NCI-H2196 treated with DMSO at 0.1 percent for 48 hours (cell line): ENCODE results near the gene TMEM259.

Experiments
- DNase-seq: peaks from one replicate; lab custom pipeline; 2025; ENCODE audit not compliant: unreplicated experiment; lab: John Stamatoyannopoulos, UW

TMEM259 gene

DNA sequence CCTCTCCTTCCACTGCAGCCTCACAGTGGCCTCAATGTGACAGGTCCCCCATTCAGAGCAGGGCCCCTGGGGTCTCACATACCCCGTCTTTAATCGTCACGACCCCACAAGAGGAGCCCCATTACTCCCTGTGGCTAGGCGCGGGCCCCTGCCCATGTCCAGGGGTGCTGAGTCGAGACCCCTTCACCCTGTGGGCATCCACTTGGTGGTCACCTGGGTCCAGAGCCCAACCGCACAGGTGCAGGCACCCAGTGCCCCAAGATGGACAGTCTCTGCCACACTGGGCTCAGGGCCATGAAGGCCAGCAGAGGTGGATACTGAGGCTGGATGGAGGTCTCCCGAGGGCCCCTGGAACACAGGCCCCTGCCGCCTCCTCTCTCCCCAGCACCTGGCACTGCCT, 3.0 kb downstream of the TMEM259 start:
- no peak for DNase-seq

DNA sequence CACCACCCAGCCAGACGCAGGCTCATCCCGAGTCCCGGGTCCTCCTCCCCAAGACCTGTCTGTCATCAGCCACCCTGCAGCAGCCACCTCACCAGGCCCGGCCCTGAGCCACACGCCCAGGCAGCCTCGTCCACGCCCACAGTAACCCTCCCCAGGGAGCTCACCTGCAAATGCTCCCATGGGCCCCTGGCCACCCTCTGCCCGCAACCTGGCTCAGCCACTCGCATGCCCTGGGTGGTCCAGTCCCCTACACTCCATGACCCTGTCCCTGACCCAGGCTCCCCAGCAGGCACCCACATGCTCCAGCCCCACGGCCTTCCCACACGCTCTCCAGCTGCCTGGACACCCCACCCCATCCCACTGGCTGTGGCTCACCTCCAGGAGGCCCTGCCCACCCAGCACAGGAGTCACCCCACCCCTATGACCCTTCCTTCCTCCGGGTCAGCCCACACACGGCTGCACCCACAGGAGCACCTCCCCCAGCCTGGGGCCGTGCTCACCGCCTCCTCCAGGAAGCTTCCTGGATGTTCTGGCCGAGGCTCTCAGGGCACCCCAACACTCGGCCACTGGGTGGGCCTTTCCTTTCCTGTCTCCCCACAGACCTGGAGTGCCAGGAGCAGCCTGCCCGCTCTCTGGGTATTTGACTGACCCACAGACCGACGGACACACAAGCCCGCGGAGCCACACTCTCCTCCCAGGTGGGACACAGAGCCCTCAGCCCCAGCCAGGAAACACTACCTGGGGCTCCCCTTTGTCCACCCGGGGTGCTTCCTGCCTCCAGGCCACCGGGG, 3.6 kb downstream of the TMEM259 start:
- DNase-seq = no peak

DNA sequence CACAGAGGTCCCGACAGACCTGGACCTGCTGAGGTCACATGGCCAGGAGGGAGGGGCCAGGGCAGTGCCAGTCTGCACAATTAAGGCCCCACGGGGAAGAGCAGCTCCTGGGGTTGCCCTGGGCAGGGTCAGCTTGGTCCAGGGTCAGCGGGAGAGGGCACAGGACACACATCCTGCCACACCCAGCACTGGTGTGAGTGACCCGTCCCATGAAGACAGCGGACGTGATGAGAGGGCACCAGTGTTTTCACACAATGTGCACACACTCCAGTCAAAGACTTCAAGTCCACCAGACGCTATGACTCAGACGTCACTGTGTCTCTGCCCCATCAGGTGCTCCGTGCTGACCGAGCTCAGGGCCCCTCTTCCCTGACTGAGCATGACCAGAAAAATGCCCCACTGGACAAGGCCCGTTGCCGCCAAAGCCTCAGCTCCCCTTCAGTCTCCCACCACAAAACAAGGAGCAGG, 4.2 kb downstream of the TMEM259 start:
- no peak for DNase-seq

DNA sequence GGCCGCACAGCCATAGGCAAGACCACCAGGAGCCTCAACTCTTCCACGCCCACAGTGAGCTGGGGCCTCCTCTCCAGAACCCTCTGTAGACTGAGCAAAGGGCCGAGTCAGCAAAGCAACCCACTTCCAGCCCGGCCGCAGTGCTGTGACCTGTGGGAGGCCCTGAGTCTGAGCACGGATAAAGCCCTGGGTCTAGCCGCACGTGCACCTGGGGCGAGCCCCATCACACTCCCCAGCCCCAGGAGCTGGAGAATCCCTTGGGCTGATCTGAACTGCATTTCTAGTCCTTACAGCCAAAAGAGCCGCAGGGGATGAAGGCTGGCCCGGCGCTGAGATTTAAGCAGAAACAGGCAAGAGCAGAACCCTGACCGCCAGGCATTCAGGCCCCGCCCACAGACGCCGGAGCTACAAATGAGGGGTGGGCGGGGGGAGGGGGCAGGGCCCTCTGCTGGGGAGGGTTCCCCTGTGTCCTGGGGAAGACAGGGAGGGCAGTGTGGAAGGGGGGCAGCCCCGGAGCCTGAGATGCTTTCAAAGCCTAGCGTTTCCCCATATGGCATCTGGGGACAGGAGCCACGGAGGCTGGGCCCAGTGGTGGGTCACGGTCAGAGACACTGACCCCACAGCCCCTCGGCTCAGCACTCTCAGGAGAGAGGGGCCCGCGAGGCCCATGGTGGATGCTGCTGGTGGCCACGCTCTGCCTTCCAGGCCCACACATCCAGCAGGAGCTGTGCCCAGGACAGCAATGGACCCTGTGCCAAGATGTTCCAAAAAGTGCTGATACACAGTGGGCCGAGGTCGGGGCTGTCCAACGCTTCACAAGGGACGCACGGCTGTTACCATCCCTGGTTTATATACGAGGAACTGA, 4.9 kb downstream of the TMEM259 start:
- no peak for DNase-seq

DNA sequence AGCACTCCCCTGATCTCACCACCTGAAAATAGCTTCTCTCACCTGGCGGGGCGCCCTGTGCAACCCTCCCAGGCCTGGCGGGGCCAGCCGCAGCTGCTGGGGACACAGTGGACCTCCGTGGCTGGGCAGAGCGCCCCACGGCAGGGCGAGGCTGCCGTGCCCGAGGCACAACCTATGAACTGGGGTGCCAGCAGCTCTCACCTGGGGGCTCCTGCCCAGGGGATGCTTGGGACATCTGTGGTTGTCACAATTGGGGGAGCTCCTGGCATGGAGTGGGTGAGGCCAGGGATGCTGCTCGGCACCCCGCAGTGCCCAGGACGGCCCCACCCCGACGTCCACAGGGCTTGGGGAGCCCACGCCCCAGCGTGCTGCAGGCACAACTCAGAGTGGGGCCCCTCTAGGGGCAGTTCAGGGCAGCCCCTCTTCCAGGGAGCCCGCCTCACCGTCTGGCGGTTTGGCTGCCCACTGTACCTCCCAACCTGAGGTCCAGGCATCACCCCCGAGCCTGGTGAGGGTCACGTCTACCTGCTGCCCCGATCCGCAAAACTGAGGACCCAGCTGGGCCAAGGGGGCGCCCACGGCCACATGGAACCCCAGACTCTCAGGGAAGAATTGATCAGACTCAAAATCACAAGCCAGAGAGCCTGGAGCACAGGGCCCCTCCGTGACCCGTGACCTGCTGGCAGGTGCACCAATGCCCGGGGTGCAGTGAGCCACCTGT, 5.7 kb downstream of the TMEM259 start:
- DNase-seq = no peak

DNA sequence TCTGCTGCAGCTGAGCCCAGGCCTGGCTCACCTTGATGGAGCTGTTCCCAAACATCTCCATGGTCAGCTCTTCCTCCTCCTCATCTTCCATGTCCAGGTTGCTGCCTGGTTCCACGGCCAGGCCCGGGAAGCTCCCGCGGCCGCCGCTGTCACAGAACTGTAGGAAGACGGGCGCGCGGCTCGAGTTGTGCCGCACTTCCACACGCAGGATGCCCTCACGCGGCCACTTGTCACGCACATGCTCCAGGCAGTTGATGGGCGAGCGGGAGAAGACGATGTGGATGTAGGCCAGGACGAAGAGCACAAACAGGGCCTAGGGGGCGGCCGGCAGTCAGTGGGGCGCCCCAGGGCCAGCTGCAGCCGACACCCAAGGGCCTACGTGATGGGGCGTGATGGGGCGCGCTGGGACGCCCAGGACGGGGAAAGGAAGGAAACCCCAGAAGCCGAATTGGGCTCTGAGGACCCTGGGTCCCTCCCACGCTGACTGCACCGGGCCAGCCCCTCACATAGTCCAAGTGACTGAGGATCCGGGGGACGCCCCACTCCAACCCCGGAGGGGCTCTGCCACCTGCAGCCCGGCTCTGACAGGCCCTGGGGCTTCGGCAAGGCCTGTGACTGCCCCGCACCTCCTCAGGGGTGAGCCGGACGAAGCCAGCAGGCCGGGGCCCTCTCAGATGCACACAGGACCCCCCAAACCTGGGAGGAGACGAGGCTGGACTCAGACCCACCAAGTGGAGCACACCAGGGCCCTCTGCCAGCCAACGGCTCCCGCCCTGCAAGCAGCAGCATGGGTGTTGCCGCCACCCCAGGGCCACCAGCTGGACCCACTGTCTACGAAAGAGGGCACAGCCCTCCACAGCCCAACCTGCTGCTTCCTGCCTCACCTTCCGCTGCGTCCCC, 6.5 kb downstream of the TMEM259 start:
- DNase-seq = no peak

DNA sequence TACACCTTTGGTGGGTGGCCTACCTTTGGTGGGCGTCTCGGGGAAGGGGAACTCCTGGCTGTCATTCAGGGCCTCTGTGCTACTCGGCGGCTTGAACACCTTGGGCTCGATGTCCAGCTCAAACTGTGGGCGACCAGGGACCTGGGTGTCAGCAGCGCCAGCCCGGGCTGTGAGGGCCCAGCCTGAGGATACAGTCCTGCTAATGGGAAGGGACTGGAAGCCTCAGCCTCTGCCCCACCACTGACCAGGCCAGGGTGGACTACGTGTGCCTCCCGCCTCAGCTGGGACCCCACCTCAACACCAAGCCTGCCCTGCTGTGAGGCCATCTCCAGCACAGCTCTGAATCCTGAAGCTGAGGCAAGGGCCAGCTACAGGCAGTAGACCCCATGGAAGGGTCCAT, 7.7 kb downstream of the TMEM259 start:
- DNase-seq = no peak

DNA sequence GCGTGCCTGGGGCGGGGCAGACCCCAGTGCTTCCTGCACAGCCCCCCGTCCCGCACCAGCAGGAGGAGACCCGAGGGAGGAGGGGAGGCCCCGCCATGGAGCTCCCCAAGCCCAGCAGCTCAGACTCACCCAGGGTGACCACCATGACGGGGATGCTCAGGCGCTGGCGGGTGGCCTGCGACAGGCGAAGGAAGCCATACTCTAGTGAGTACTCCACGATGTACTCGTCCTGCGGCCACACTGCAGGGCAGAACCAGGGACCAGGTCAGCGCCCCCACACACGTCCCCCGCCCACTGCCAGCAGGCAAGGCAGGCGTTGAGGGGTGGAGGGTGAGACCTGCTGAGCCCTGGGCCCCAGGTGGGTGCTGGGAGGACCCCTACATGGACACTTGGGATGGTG, 8.6 kb downstream of the TMEM259 start:
- DNase-seq = no peak

DNA sequence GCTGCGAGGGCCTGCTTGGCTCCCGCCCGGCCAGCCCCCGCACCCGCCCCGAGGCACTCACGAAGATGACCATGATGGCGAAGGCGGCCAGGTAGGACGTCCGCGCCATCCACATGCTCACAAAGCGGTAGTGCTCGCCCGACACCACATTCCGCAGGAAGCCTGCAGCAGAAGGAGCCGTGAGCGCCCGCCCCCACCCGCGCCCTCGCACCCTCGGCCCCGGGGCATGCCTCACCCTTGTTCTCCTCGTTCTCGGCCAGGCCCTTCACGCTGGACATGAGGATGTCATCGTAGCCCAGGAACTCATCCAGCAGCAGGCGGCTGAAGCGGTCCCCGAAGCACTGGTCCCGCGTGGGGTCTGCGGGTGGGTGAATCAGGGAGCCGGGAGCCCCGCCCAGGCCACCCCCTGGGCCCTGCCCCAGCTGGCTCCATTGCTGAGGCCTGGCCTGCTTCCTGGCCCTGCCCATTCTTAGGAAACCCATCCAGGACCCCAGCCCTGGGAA, 9.0 kb downstream of the TMEM259 start:
- no peak for DNase-seq

DNA sequence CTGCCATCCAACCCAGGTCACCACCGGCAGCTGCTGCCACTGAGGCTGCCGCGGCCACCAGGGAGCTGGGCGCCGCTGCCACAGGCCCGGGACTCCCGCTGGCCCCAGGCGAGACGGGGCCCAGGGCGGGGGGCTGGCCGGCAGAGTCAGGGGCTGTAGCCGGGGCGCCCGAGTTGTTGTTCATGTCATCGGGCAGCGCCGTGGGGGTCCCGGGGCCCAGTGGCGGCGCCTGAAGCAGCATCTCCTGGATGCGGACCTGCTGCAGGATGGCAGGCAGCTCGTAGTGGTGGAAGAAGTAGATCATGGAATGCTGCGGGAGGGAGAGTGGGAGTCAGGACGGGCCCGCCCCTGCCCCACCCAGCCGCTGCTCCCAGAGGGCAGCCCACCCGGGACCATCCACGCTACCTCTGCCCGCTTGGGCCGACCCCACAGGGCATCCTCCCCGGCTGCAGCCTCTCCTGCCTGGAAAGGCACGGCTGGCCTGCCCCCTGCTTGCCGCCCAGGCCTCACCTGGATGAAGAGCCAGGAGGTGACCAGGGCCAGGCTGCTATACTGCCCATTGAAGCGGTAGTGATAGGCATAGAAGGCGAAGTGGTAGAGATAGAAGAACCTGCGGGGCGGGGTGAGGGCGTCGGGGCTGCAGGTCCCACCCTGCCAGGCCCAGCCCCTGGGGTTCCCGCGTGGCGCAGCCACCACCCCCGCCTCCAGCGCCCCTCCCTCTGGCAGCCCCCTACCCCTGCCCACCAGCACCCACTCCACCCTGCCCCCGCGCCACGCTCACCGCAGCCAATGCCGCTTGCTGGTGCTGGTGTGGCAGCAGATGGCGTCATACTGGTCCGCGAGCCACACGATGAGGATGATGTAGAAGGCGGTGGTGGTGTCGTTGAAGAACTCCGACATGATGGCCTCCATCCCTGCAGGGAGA, 10.1 kb downstream of the TMEM259 start:
- DNase-seq = no peak

DNA sequence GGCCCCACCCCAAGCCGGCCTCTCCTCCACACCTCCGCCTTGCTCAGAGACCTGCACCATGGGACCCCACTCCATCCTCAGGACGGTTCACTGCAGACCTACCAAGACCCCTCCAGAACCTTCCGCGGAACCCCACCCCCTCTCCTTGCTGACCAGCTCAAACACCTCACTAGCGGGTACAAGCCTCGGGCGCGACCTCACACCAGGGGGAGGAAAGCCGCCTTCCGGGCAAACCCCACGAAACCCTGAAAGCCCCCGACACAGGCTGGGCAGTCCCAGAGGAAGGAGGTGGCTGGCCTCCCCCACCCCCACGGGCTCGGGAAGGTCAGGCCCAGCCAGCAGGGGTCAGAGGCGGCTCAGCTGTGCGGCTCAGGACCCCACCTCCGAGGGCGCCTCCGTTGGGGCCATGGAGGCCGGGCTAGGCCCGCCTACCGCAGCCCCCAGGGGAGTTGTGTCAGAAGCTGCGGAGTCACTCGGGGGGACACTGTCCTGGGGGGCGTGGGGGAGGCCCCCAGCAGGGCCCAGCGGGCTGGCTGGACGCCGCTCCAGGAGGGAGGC, 10.9 kb downstream of the TMEM259 start:
- no peak for DNase-seq

DNA sequence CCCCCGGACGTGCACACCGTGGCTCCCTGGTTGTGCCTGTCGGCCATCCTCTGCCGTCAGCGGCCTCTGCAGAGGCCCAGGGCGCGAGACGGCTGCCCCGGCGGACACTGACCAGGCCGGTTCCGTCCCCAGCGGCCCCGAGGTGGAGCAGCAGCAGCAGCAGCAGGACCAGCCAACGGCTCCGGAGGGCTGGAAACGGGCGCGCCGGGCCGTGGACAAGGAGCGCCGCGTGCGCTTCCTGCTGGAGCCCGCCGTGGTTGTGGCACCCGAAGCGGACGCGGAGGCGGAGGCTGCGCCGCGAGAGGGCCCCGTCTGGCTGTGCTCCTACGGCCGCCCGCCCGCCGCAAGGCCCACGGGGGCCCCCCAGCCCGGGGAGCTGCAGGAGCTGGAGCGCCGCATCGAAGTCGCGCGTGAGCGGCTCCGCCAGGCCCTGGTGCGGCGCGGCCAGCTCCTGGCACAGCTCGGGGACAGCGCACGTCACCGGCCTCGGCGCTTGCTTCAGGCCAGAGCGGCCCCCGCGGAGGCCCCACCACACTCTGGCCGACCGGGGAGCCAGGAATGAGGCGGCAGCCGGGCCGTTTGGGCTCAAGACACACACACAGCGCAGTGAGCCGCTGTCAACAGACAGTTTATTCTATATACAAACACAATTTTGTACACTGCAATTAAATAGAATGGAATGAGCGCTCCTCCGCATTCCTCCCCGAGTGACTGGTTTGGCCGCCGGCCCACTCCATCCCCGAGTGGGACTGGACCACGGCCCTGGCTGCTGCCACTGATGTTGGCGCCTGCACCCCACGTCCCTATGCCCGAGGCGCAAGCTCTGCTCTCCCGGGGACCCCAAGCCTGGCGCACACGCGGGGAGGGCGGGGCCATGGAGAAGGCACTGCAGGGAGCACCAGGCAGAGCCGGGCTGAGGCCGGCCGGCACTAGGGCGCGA, 11.6 kb downstream of the TMEM259 start:
- no peak for DNase-seq

DNA sequence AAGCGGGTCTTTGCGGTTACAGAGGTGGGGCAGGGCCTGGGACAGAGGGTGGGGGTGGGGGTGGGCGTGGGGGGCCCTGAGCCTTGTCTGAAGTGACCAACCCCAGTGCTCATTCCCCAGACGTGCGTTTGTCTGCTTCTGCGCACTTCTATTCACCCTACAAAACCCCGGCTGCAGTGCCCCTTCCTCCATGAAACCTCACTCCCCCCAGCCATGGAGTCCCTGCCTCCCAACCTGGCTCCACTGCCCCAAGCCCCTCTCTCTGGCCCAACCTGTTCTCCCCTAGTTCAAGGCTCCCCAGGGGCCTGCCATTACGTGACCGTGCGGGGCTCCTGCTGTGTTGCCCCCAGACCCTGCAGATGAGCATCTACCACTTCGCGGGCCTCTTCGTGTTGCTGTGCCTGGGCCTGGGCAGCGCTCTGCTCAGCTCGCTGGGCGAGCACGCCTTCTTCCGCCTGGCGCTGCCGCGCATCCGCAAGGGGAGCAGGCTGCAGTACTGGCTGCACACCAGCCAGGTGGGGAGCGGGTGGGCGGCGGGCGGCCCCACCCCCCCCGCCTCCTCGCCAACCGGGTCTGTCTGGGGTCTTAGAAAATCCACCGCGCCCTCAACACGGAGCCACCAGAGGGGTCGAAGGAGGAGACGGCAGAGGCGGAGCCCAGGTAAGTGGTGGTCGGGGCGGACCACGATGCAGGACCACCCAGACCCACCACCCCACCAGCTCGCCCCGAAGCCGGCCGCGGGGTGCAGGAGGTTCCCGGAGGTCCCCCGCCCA, 12.5 kb downstream of the TMEM259 start:
- DNase-seq = no peak

DNA sequence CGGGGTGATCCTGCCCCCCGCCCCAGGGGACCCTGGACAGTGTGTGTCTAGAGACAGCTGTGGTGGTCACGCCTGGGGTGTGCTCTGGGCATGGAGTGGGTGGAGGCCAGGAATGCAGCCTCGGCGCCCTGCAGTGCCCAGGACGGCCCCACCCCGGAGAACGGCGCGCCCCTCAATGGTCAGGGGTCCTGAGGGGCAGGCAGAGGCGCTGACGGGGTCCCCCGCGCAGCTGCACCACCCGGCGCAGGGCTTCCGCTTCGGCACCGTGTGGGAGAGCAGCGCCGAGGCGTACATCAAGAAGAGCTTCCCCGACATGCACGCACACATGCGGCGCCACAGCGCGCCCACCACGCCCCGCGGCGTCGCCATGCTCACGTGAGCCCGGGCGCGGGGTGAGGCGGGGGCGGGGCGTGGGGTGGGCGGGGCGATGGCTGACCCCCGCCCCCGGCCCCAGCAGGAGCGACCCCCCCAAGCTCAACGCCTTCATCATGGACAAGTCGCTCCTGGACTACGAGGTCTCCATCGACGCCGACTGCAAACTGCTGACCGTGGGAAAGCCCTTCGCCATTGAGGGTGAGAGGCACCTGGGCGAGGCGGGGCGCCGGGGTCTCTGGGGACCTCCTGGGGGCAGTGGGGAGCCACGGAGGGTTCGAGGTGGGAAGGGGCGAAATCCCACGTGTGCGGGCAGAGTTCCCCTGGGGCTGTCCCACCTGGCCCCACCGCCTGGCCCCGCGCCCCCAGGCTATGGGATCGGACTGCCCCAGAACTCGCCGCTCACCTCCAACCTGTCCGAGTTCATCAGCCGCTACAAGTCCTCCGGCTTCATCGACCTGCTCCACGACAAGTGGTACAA, 13.3 kb downstream of the TMEM259 start:
- DNase-seq = no peak

DNA sequence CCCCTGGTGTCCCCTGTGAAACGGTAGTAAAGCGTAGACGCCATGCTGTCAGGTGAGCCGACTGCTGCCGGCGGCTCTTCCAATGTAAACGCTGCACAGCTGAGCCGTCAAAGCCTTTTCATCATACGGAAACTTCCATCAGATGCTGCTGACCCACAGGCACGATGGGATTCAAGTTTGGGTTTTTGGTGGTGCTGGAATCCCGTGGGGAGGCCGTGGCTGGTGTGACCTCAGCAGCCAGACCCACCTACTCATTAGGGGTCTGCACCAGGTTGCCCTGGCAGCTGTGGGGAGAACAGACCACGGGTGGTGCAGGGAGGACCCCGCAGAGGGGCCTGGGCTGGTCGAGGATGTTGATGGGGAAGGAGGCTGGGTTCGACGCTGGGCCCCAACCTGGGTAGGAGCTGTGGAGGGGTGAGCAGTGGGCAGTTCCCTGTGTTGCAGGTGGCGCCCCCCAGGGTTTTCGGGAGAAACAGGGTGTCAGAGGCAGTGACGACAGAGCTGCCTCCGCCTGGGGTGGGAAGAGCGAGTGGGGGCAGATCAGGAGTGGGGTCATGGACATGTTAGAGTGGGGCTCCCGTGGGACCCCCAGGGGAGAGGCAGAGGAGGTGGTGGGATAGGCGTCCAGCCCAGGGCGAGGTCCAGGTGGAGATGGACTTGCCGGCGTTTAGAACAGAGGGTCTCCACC, 14.1 kb downstream of the TMEM259 start:
- DNase-seq = no peak
